Measurements from ENCODE around the gene PTPRN2. TPM values are rescaled to one million over a fixed set of nuclear protein-coding genes. Genes with fewer than 3 reads are reported as not detected.

The PTPRN2 gene
- total RNA-seq, 1 experiment from 2014 or later = 1.2 TPM

GRCh38 chr7:157686285-157686894, 901.2 kb downstream of the PTPRN2 start:
- no peak overlapping the region for H3K4me3 ChIP-seq
- H3K27me3 ChIP-seq (replicated peaks) = no peaks in the 10 kb centered on the region
- H3K36me3 ChIP-seq = no peaks in the 10 kb centered on the region; the same call in 1 of the 2 replicates
- H3K9me3 ChIP-seq (replicated peaks) = peaks cover under 1% of the 10 kb centered on the region; the same call in 1 of the 2 replicates
- DNase-seq (ENCODE audit: low read depth in 1 of 2, low spot score in 2 of 2) = peak in 1 of 2 experiments; percentile 18
- no peak overlapping the region for H3K27ac ChIP-seq
- no peaks in the 10 kb centered on the region for H3K4me1 ChIP-seq (replicated peaks)

- DNase-seq (ENCODE audit: low read depth in 1 of 2, low spot score in 2 of 2) = peak in 1 of 2 experiments; percentile 40
- Histone ChIP-seq H3K36me3 (no peaks in the 10 kb centered on the region; the same call in 1 of the 2 replicates), H3K4me1 (replicated peaks) (no peaks in the 10 kb centered on the region), H3K27me3 (replicated peaks) (no peaks in the 10 kb centered on the region), H3K9me3 (replicated peaks) (no peaks in the 10 kb centered on the region; the same call in 1 of the 2 replicates), H3K27ac (no peak overlapping the region), H3K4me3 (no peak overlapping the region)
Observed at GRCh38 chr7:157685430-157686284, 902.0 kb downstream of the PTPRN2 start.

- Histone ChIP-seq H3K9me3 (replicated peaks) (no peaks in the 10 kb centered on the region; the same call in 1 of the 2 replicates), H3K27ac (no peak overlapping the region), H3K4me3 (no peak overlapping the region), H3K4me1 (replicated peaks) (no peaks in the 10 kb centered on the region), H3K36me3 (no peaks in the 10 kb centered on the region; the same call in 1 of the 2 replicates), H3K27me3 (replicated peaks) (no peaks in the 10 kb centered on the region)
- DNase-seq (ENCODE audit: low read depth in 1 of 2, low spot score in 2 of 2) = peak in 1 of 2 experiments; percentile 36
Observed at GRCh38 chr7:157684909-157685429, 902.7 kb downstream of the PTPRN2 start.

- Histone ChIP-seq H3K27ac (no peak overlapping the region), H3K9me3 (replicated peaks) (no peaks in the 10 kb centered on the region; the same call in 1 of the 2 replicates), H3K4me1 (replicated peaks) (no peaks in the 10 kb centered on the region), H3K27me3 (replicated peaks) (no peaks in the 10 kb centered on the region), H3K36me3 (no peaks in the 10 kb centered on the region; the same call in 1 of the 2 replicates), H3K4me3 (no peak overlapping the region)
- DNase-seq (ENCODE audit: low read depth in 1 of 2, low spot score in 2 of 2) = peak in 1 of 2 experiments; percentile 31
Observed at GRCh38 chr7:157684157-157684908, 903.3 kb downstream of the PTPRN2 start.

- Histone ChIP-seq H3K27me3 (replicated peaks) (no peaks in the 10 kb centered on the region), H3K4me3 (no peak overlapping the region), H3K9me3 (replicated peaks) (no peaks in the 10 kb centered on the region; the same call in 1 of the 2 replicates), H3K36me3 (no peaks in the 10 kb centered on the region; the same call in 1 of the 2 replicates), H3K4me1 (replicated peaks) (no peaks in the 10 kb centered on the region), H3K27ac (no peak overlapping the region)
- peak in 1 of 2 experiments; percentile 24 for DNase-seq (ENCODE audit: low read depth in 1 of 2, low spot score in 2 of 2)
Observed at GRCh38 chr7:157683747-157684156, 903.9 kb downstream of the PTPRN2 start.

GRCh38 chr7:157682946-157683746, 904.5 kb downstream of the PTPRN2 start:
- Histone ChIP-seq H3K36me3 (no peaks in the 10 kb centered on the region; the same call in 1 of the 2 replicates), H3K27me3 (replicated peaks) (no peaks in the 10 kb centered on the region), H3K4me1 (replicated peaks) (no peaks in the 10 kb centered on the region), H3K4me3 (no peak overlapping the region), H3K9me3 (replicated peaks) (no peaks in the 10 kb centered on the region; the same call in 1 of the 2 replicates), H3K27ac (no peak overlapping the region)
- peak in 1 of 2 experiments; percentile 30 for DNase-seq (ENCODE audit: low read depth in 1 of 2, low spot score in 2 of 2)

- peak in 1 of 2 experiments; percentile 28 for DNase-seq (ENCODE audit: low read depth in 1 of 2, low spot score in 2 of 2)
- Histone ChIP-seq H3K4me1 (replicated peaks) (no peaks in the 10 kb centered on the region), H3K9me3 (replicated peaks) (no peaks in the 10 kb centered on the region; the same call in 1 of the 2 replicates), H3K4me3 (no peak overlapping the region), H3K27me3 (replicated peaks) (no peaks in the 10 kb centered on the region), H3K27ac (no peak overlapping the region), H3K36me3 (no peaks in the 10 kb centered on the region; the same call in 1 of the 2 replicates)
Observed at GRCh38 chr7:157682064-157682945, 905.3 kb downstream of the PTPRN2 start.

GRCh38 chr7:157679607-157680006, 908.0 kb downstream of the PTPRN2 start:
- Histone ChIP-seq H3K27ac (no peak overlapping the region), H3K36me3 (no peaks in the 10 kb centered on the region; the same call in 1 of the 2 replicates), H3K27me3 (replicated peaks) (no peaks in the 10 kb centered on the region), H3K4me1 (replicated peaks) (no peaks in the 10 kb centered on the region), H3K4me3 (no peak overlapping the region), H3K9me3 (replicated peaks) (no peaks in the 10 kb centered on the region; the same call in 1 of the 2 replicates)
- DNase-seq (ENCODE audit: low read depth in 1 of 2, low spot score in 2 of 2) = peak in 1 of 2 experiments; percentile 41

- no peak overlapping the region for H3K4me3 ChIP-seq
- peak in 1 of 2 experiments; percentile 35 for DNase-seq (ENCODE audit: low read depth in 1 of 2, low spot score in 2 of 2)
- peaks cover 3% of the 10 kb centered on the region; the same call in 1 of the 2 replicates for H3K9me3 ChIP-seq (replicated peaks)
- no peaks in the 10 kb centered on the region for H3K4me1 ChIP-seq (replicated peaks)
- no peak overlapping the region for H3K27ac ChIP-seq
- H3K27me3 ChIP-seq (replicated peaks) = no peaks in the 10 kb centered on the region
- H3K36me3 ChIP-seq = no peaks in the 10 kb centered on the region; the same call in 1 of the 2 replicates
Observed at GRCh38 chr7:157678501-157678900, 909.1 kb downstream of the PTPRN2 start.

- H3K27me3 ChIP-seq (replicated peaks) = no peaks in the 10 kb centered on the region
- H3K9me3 ChIP-seq (replicated peaks) = peaks cover 3% of the 10 kb centered on the region; the same call in 1 of the 2 replicates
- H3K36me3 ChIP-seq = no peaks in the 10 kb centered on the region; the same call in 1 of the 2 replicates
- H3K4me1 ChIP-seq (replicated peaks) = no peaks in the 10 kb centered on the region
- no peak overlapping the region for H3K27ac ChIP-seq
- peak in 1 of 2 experiments; percentile 19 for DNase-seq (ENCODE audit: low read depth in 1 of 2, low spot score in 2 of 2)
- H3K4me3 ChIP-seq = no peak overlapping the region
Observed at GRCh38 chr7:157676456-157677255, 911.0 kb downstream of the PTPRN2 start.

- H3K27me3 ChIP-seq (replicated peaks) = no peaks in the 10 kb centered on the region
- H3K9me3 ChIP-seq (replicated peaks) = peaks cover 3% of the 10 kb centered on the region; the same call in 1 of the 2 replicates
- no peak overlapping the region for H3K27ac ChIP-seq
- DNase-seq (ENCODE audit: low read depth in 1 of 2, low spot score in 2 of 2) = peak in 1 of 2 experiments; percentile 32
- H3K4me1 ChIP-seq (replicated peaks) = 0 out of 2 replicates have a peak, but pooled peaks cover 1% of the 10 kb centered on the region
- H3K4me3 ChIP-seq = no peak overlapping the region
- H3K36me3 ChIP-seq = no peaks in the 10 kb centered on the region
Observed at GRCh38 chr7:157676001-157676400, 911.6 kb downstream of the PTPRN2 start.
